Activated CD8-positive, alpha-beta memory T cell treated with anti-CD3 and anti-CD28 coated beads, Interleukin-2, amount 50 U/mL, for 4 hours (primary cell): Measurements from ENCODE around the gene MAD1L1.

Experiments
- DNase-seq: peaks from one replicate; pipeline ENCODE4 v3.0.0-alpha.2; 2020

The MAD1L1 gene

GRCh38 chr7:2217206-2217605, 15.5 kb downstream of the MAD1L1 start:
- no peak for DNase-seq

GRCh38 chr7:2215851-2216250, 16.9 kb downstream of the MAD1L1 start:
- DNase-seq: no peak

- DNase-seq: no peak
Measured at GRCh38 chr7:2214636-2215035, 18.1 kb downstream of the MAD1L1 start.

GRCh38 chr7:2213551-2214215, 19.1 kb downstream of the MAD1L1 start:
- no peak for DNase-seq

GRCh38 chr7:2212906-2213305, 19.8 kb downstream of the MAD1L1 start:
- DNase-seq: no peak

- no peak for DNase-seq
Measured at GRCh38 chr7:2211926-2212325, 20.8 kb downstream of the MAD1L1 start.

GRCh38 chr7:2211259-2211880, 21.4 kb downstream of the MAD1L1 start:
- no peak for DNase-seq

GRCh38 chr7:2210551-2211258, 22.0 kb downstream of the MAD1L1 start:
- DNase-seq: no peak

- DNase-seq: no peak
Measured at GRCh38 chr7:2209961-2210323, 22.8 kb downstream of the MAD1L1 start.

- DNase-seq: peak; percentile 44
Measured at GRCh38 chr7:2209146-2209960, 23.4 kb downstream of the MAD1L1 start.

GRCh38 chr7:2208712-2209111, 24.0 kb downstream of the MAD1L1 start:
- no peak for DNase-seq

- DNase-seq: peak; percentile 1
Measured at GRCh38 chr7:2205036-2205780, 27.5 kb downstream of the MAD1L1 start.

- DNase-seq: peak; percentile 6
Measured at GRCh38 chr7:2204446-2204845, 28.3 kb downstream of the MAD1L1 start.

GRCh38 chr7:2203766-2204300, 28.9 kb downstream of the MAD1L1 start:
- DNase-seq: no peak

GRCh38 chr7:2202901-2203765, 29.6 kb downstream of the MAD1L1 start:
- DNase-seq: peak; percentile 11

GRCh38 chr7:2202361-2202761, 30.4 kb downstream of the MAD1L1 start:
- peak; percentile 6 for DNase-seq

GRCh38 chr7:2201686-2202360, 30.9 kb downstream of the MAD1L1 start:
- no peak for DNase-seq

GRCh38 chr7:2201128-2201527, 31.6 kb downstream of the MAD1L1 start:
- DNase-seq: no peak

GRCh38 chr7:2200584-2200980, 32.2 kb downstream of the MAD1L1 start:
- no peak for DNase-seq

- DNase-seq: no peak
Measured at GRCh38 chr7:2199956-2200583, 32.7 kb downstream of the MAD1L1 start.
